DOHH2 (cell line): ENCODE data around the gene HCFC1R1.

Experiments
- EZH2phosphoT487 ChIP-seq: fragments of 200-600 bp; sonication (generic); IDR thresholded peaks from 2 replicates; pipeline ENCODE4 v1.6.1; 2017; ENCODE audit warnings: borderline replicate concordance, mild to moderate bottlenecking, antibody characterized with exemption, low read length, moderate library complexity, mixed read lengths
- TF ChIP-seq, protein P1 (sequence below): fragments of 200-600 bp; sonication (generic); IDR thresholded peaks from one replicate; pipeline ENCODE4 v1.5.1; 2014; ENCODE audit warnings: antibody characterized with exemption, mild to moderate bottlenecking, low read depth, low read length; ENCODE audit not compliant: poor library complexity, severe bottlenecking

DNA sequence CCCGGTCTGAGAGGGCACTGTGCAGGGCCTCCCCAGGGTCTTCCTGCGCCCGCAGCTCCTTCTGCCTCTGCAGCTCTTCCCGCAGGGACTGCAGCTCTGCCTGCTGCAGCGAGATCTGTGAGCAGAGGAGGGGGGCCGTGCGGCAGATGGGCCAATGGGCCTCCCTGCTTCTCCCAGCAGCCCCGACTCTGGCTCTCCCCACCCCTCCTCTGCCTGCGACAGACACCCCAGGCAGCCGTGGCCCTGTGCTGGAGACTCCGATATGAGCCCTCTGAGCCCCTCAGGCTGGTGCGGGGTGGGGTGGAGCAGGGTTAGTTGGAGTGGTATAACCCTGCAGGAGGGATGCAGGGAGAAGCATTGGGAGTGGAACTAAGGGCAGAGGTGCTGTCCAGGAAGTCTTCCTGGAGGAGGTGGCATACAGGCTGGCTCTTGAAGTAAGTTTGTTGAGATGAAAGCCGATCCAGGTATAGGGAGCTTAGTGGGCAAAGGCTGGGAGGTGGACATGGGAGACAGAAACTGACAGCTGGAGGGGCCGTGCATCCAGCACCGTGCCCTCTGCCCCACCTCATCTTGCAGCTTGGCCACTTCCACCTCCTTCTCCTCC lies 5.1 kb upstream of the HCFC1R1 start:
- TF ChIP-seq, protein P1, sequence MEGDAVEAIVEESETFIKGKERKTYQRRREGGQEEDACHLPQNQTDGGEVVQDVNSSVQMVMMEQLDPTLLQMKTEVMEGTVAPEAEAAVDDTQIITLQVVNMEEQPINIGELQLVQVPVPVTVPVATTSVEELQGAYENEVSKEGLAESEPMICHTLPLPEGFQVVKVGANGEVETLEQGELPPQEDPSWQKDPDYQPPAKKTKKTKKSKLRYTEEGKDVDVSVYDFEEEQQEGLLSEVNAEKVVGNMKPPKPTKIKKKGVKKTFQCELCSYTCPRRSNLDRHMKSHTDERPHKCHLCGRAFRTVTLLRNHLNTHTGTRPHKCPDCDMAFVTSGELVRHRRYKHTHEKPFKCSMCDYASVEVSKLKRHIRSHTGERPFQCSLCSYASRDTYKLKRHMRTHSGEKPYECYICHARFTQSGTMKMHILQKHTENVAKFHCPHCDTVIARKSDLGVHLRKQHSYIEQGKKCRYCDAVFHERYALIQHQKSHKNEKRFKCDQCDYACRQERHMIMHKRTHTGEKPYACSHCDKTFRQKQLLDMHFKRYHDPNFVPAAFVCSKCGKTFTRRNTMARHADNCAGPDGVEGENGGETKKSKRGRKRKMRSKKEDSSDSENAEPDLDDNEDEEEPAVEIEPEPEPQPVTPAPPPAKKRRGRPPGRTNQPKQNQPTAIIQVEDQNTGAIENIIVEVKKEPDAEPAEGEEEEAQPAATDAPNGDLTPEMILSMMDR, result no peak
- TF ChIP-seq EZH2phosphoT487, result no peak
